Heart right ventricle (tissue), 16 donors: Measurements from ENCODE around the gene CD9. TPM values are rescaled to one million over a fixed set of nuclear protein-coding genes. Genes with fewer than 3 reads are reported as not detected.
A peak's percentile ranks its signal among the peaks of the same experiment; 100 is the strongest.

Experiments used
- ATAC-seq, 8 donors: fragments of 200-7000 bp; cut with Tn5 transposase; one replicate each; pipeline ENCODE4 v1.9.1; 2020; ENCODE audit warnings: mild to moderate bottlenecking in 8 of 8, moderate library complexity in 8 of 8, moderate number of reproducible peaks in 1 of 8
- DNase-seq, 2 donors: peaks; one replicate each; pipeline ENCODE4 v3.0.0-alpha.2; 2020
- H3K27ac ChIP-seq, 10 donors: fragments of 200-600 bp; sonication (generic) in 2 of 10; one replicate each; pipeline versions ENCODE4 v1.5.0 to v1.8.0; 2020 to 2022; ENCODE audit warnings: mild to moderate bottlenecking in 3 of 10
- H3K27me3 ChIP-seq, 7 donors: fragments of 200-600 bp; one replicate each; pipeline ENCODE4 v1.8.0; 2021 to 2022; ENCODE audit warnings: mild to moderate bottlenecking in 2 of 7
- H3K36me3 ChIP-seq, 9 donors: fragments of 200-600 bp; sonication (generic) in 1 of 9; one replicate each; pipeline versions ENCODE4 v1.5.0 to v1.8.0; 2020 to 2022; ENCODE audit warnings: mild to moderate bottlenecking in 2 of 9
- H3K4me1 ChIP-seq, 9 donors: fragments of 200-600 bp; sonication (generic) in 1 of 9; one replicate each; pipeline versions ENCODE4 v1.5.0 to v1.8.0; 2020 to 2022; ENCODE audit warnings: mild to moderate bottlenecking in 4 of 9
- H3K4me3 ChIP-seq, 10 donors: fragments of 200-600 bp; sonication (generic) in 2 of 10; one replicate each; pipeline versions ENCODE4 v1.5.0 to v1.8.0; 2020 to 2022; ENCODE audit warnings: mild to moderate bottlenecking in 7 of 10, moderate library complexity in 2 of 10
- H3K9me3 ChIP-seq, 11 donors: fragments of 200-600 bp in 10 of 11; sonication (generic) in 2 of 11; one replicate each; pipeline versions ENCODE4 v1.5.0 to v1.8.0; 2013 to 2022; ENCODE audit warnings: mild to moderate bottlenecking in 2 of 11, control low read depth in 1 of 11, moderate library complexity in 1 of 11
- WGBS, 2 donors: extraction: QIAGEN DNeasy Blood & Tissue Kit; methylation state at CpG; one replicate each; pipeline ENCODE4 v1.1.7; 2013; ENCODE audit warnings: inconsistent platforms in 1 of 2; 5-methylcytosine and 5-hydroxymethylcytosine counted together
- intact Hi-C, 10 donors: fragments of 100-400 bp; cut with DNase I; formaldehyde crosslinking; loops; one replicate each; pipeline versions ENCODE4 v1.11.1 to v1.14.2; 2022
- polyA plus RNA-seq, 2 donors: library from polyadenylated mRNA; stranded (reverse); fragments of 200-250 nt; gene quantifications; one replicate each; pipeline ENCODE4 v1.2.3, GENCODE V29; 2013
- total RNA-seq, 10 donors: library from RNA; stranded (reverse); fragmentation: NEBNext Ultra II Directional in 3 of 10; extraction: Animal tissue kit (Norgen Biotek cat#: 25700) in 3 of 10; gene quantifications; one replicate each; pipeline versions ENCODE4 v1.2.1 to v1.2.4, GENCODE V29; 2021 to 2023
- TF ChIP-seq, protein P1 (sequence below), 9 donors: fragments of 200-600 bp; sonication (generic) in 2 of 9; IDR thresholded peaks; one replicate each; pipeline versions ENCODE4 v1.5.0 to v1.8.0; 2021 to 2022; ENCODE audit warnings: antibody characterized with exemption in 9 of 9, mild to moderate bottlenecking in 5 of 9, moderate library complexity in 1 of 9
- donor health status: Arrhythmogenic right ventricular cardiomyopathy.
- donor health status: ischemic (EF 13 %, LVEDD 7.1; RV severe dilation, severe dysfunction).
- donor health status: healthy with polysubstance abuse.
- donor health status: DM: no; HTN: yes; CAD: no.
- donor health status: DM: no; HTN: no; CAD: no.
- donor health status: ischemic (EF 25% LVEDD 6.9; RV normal size, moderate dysfunction).
- donor health status: ischemic (EF 25% LVEDD 5.7; RV mildly dilated, moderate dysfunction).
- donor health status: healthy.
- donor health status: DM: yes; HTN: yes; CAD: no.
- donor health status: Ischemic cardiomyopathy.
- donor health status: ischemic (EF 35%, LVEDD 5.7; RV mildly dilated, moderate dysfunction).
- donor health status: nonischemic (EF 11% LVEDD 7.7; RV severe dilation, severe dysfunction).
- donor health status: DM: yes; HTN: yes; CAD: no.
- donor health status: PGD.
- donor health status: ischemic (EF 29% LVEDD 5.4; RV normal size, mild dysfunction).
- donor health status: nonischemic (EF 23%, LVEDD 6.1; RV moderate dilation, normal function).

Gene CD9
- total and polyA plus RNA-seq, 12 donors = 24.8 to 109 (median 54.2) TPM

DNA sequence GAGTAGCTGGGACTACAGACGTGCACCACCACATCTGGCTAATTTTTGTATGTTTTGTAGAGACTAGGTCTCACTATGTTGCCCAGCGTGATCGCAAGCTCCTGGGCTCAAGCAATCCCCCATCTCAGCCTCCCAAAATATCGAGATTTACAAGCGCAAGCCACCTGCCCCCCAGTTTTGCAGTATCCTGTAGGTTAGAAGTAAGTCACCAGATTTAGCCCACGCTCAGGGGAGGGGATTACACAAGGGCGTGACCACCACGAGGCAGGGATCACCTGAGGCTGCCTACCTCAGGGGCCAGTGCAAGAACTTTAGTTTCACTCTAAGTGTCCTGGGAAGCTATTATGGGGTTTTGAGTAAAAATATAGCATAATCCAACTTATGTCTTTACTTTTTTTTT is 71.1 kb downstream of the CD9 start:
- Histone ChIP-seq H3K9me3 (no peaks in the 10 kb centered on the region), H3K27ac (no peak overlapping the region), H3K27me3 (peaks cover 0 to 5% (median 0%) of the 10 kb centered on the region in 7 donors), H3K4me3 (no peak overlapping the region), H3K36me3 (no peaks in the 10 kb centered on the region), H3K4me1 (peaks cover 10 to 31% (median 15%) of the 10 kb centered on the region in 9 donors)
- intact Hi-C loops = loop anchor here in 1 of 10 donors (5.0 kb wide), 1 partner anchor 34 kb away; no protein-coding TSS in a partner anchor
- ATAC-seq = no peak
- TF ChIP-seq, protein P1, sequence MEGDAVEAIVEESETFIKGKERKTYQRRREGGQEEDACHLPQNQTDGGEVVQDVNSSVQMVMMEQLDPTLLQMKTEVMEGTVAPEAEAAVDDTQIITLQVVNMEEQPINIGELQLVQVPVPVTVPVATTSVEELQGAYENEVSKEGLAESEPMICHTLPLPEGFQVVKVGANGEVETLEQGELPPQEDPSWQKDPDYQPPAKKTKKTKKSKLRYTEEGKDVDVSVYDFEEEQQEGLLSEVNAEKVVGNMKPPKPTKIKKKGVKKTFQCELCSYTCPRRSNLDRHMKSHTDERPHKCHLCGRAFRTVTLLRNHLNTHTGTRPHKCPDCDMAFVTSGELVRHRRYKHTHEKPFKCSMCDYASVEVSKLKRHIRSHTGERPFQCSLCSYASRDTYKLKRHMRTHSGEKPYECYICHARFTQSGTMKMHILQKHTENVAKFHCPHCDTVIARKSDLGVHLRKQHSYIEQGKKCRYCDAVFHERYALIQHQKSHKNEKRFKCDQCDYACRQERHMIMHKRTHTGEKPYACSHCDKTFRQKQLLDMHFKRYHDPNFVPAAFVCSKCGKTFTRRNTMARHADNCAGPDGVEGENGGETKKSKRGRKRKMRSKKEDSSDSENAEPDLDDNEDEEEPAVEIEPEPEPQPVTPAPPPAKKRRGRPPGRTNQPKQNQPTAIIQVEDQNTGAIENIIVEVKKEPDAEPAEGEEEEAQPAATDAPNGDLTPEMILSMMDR (IDR thresholded peaks at IDR 0.05) = no peak
- DNase-seq = no peak
- WGBS, 2 donors = 95% methylated on average over 8 of the region's 8 CpGs

DNA sequence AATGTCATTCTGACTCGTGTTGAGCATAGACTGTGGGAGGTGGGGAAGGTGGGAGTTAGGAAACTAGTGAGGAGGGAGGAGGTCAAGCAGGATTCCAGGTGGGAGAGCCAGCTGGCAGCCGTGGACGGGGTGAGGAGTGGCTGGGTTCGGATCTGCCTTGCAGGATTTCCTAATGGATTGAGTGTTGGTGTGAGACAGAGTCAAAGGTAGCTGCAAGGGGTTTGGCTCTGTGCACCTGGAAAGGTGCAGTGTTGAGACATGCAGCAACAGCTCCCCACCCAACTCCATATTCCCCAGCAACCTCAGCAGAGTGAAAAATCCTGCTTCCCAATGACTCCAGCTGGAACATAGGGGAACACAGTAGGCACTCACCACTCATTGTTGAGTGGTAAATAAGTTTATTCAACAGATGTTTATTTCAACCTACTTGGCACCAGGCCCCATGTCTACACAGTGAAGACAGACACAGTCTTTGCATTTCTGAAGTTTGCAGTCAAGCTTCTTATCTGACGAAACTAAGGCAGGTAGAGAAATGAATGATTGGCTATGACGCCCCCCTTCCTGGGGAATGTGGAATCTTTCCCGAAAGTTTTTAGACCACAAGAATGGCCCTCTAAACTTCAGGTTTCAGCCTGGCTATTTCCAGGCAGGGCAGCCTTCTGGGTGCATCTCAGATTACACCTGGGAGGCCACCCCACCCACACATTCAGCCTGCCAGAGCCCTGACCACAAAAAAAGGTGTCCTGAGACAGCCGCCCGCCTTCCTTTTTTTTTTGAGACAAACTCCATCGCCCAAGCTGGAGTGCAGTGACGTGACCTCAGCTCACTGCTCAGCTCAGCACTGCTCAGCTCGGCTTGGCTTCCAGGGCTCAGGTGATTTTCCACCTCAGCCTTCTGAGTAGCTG is 72.4 kb downstream of the CD9 start:
- Histone ChIP-seq H3K9me3 (no peaks in the 10 kb centered on the region), H3K27ac (no peak overlapping the region), H3K4me3 (no peak overlapping the region), H3K36me3 (no peaks in the 10 kb centered on the region), H3K27me3 (peaks cover 0 to 5% (median 0%) of the 10 kb centered on the region in 7 donors), H3K4me1 (peaks cover 10 to 31% (median 16%) of the 10 kb centered on the region in 9 donors)
- 77 to 78% methylated on average over 12 of the region's 12 CpGs for WGBS, 2 donors
- intact Hi-C loops = loop anchor here in 1 of 10 donors (5.0 kb wide), 1 partner anchor 35 kb away; no protein-coding TSS in a partner anchor
- DNase-seq (no peak), ATAC-seq (no peak)
- TF ChIP-seq, protein P1 (IDR thresholded peaks at IDR 0.05) = no peak

- DNase-seq = no peak
- Histone ChIP-seq H3K4me3 (no peak overlapping the region), H3K9me3 (no peaks in the 10 kb centered on the region), H3K27ac (peak overlapping the region in 6 of 10 donors; percentile 3 to 82 (median 72)), H3K4me1 (peaks cover 12 to 37% (median 22%) of the 10 kb centered on the region in 9 donors), H3K36me3 (no peaks in the 10 kb centered on the region), H3K27me3 (peaks cover 0 to 8% (median 0%) of the 10 kb centered on the region in 7 donors)
- TF ChIP-seq, protein P1 (IDR thresholded peaks at IDR 0.05) = no peak
- ATAC-seq = no peak
- intact Hi-C loops = loop anchor here in 1 of 10 donors (5.0 kb wide), 1 partner anchor 36 kb away; no protein-coding TSS in a partner anchor
- WGBS, 2 donors = 92 to 95% methylated on average over 4 of the region's 4 CpGs
Observed at GRCh38 chr12:6273205-6273540, 73.0 kb downstream of the CD9 start.

GRCh38 chr12:6273541-6274230 is 73.5 kb downstream of the CD9 start:
- Histone ChIP-seq H3K4me3 (no peak overlapping the region), H3K27me3 (peaks cover 0 to 8% (median 0%) of the 10 kb centered on the region in 7 donors), H3K4me1 (peaks cover 12 to 41% (median 24%) of the 10 kb centered on the region in 9 donors), H3K27ac (peak overlapping the region in 7 of 10 donors; percentile 3 to 82 (median 68)), H3K36me3 (no peaks in the 10 kb centered on the region), H3K9me3 (no peaks in the 10 kb centered on the region)
- intact Hi-C loops = loop anchor here in 1 of 10 donors (5.0 kb wide), 1 partner anchor 36 kb away; no protein-coding TSS in a partner anchor
- 68 to 76% methylated on average over 9 of the region's 9 CpGs for WGBS, 2 donors
- ATAC-seq = peak in 6 of 8 donors; percentile 12 to 71 (median 44)
- DNase-seq = peak in 1 of 2 donors; percentile 73
- TF ChIP-seq, protein P1 (IDR thresholded peaks at IDR 0.05) = peak in 2 of 9 donors; percentile 11 to 15
